HEK293T (cell line): ENCODE measurements around the gene CD4.

Experiments used
- BHLHE40 ChIP-seq: fragments of 450-650 bp; IDR thresholded peaks from 2 replicates; pipeline ENCODE4 v1.6.1; 2016; ENCODE audit warnings: mild to moderate bottlenecking, moderate library complexity, borderline replicate concordance
- ELF4 ChIP-seq: fragments of 450-650 bp; IDR thresholded peaks from 2 replicates; pipeline ENCODE4 v1.6.1; 2017; ENCODE audit warnings: antibody characterized with exemption
- FOXK2 ChIP-seq: fragments of 450-650 bp; IDR thresholded peaks from 2 replicates; pipeline ENCODE4 v1.6.1; 2016; ENCODE audit warnings: mild to moderate bottlenecking
- FOXM1 ChIP-seq: fragments of 450-650 bp; IDR thresholded peaks from 2 replicates; pipeline ENCODE4 v1.6.1; 2017; ENCODE audit warnings: mild to moderate bottlenecking, borderline replicate concordance
- NFRKB ChIP-seq: fragments of 450-650 bp; IDR thresholded peaks from 2 replicates; pipeline ENCODE4 v1.6.1; 2016; ENCODE audit warnings: mild to moderate bottlenecking, moderate library complexity

DNA sequence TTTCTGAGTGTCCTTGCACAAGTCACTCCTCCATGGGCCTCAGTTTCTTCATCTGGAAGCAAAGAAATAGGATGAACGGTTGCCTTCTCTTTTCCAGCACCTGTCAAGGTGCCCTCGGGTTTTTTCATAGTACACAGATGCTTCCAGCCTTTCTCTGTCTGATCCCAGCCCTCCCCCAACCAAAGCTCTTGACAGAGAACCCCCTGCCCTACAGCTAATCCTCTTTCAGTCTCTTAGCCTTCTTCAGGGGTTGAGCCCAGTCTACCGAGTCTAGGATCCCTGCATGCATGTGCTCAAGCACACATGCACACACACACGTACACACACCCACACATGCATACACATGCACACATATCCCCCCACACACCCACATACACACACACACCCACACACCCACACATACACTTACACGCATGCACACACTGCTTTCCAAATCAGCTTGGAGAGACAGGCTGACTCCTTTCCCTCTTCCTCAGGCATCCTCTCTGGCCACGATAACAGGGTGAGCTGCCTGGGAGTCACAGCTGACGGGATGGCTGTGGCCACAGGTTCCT lies 57.1 kb downstream of the CD4 start:
- TF ChIP-seq BHLHE40: no peak
- TF ChIP-seq ELF4: no peak
- TF ChIP-seq FOXM1: no peak
- TF ChIP-seq NFRKB: no peak
- no peak for TF ChIP-seq FOXK2
